Activated CD8-positive, alpha-beta T cell treated with anti-CD3 and anti-CD28 coated beads for 36 hours (primary cell): ENCODE measurements around the gene UBQLN1. TPM values are rescaled to one million over a fixed set of nuclear protein-coding genes. Genes with fewer than 3 reads are reported as not detected.
A peak's percentile ranks its signal among the peaks of the same experiment; 100 is the strongest.

ENCODE experiments used
- ATAC-seq: fragments of 200-7000 bp; cut with Tn5 transposase; one replicate; pipeline ENCODE4 v1.10.0; 2021; ENCODE audit warnings: mild to moderate bottlenecking, moderate library complexity
- CTCF ChIA-PET: fragments of 350-600 bp; sonication (Branson Sonifier 250); formaldehyde crosslinking; loops from one replicate; lab custom pipeline; 2021; ENCODE audit warnings: antibody characterized with exemption; lab: Charles Lee
- POLR2A ChIA-PET: fragments of 350-600 bp; sonication (Branson Sonifier 250); formaldehyde crosslinking; loops from one replicate; lab custom pipeline; 2021; ENCODE audit warnings: antibody characterized with exemption; lab: Charles Lee
- DNase-seq: peaks from one replicate; pipeline ENCODE4 v3.0.0-alpha.2; 2020
- H3K27ac Mint-ChIP-seq: one replicate; pipeline ENCODE4 v1.8.0; 2021; ENCODE audit warnings: mild to moderate bottlenecking, mixed read lengths
- H3K27me3 Mint-ChIP-seq: one replicate; pipeline ENCODE4 v1.8.0; 2021; ENCODE audit warnings: mixed read lengths
- H3K36me3 Mint-ChIP-seq: one replicate; pipeline ENCODE4 v1.8.0; 2021; ENCODE audit warnings: low read depth, mixed read lengths
- H3K4me1 Mint-ChIP-seq: one replicate; pipeline ENCODE4 v1.8.0; 2021; ENCODE audit warnings: low read depth, mixed read lengths
- H3K4me3 Mint-ChIP-seq: one replicate; pipeline ENCODE4 v1.8.0; 2021; ENCODE audit warnings: mild to moderate bottlenecking, moderate library complexity, mixed read lengths
- H3K9me3 Mint-ChIP-seq: one replicate; pipeline ENCODE4 v1.8.0; 2021; ENCODE audit warnings: mixed read lengths
- CTCF ChIP-seq: fragments of 200-600 bp; IDR thresholded peaks from one replicate; pipeline ENCODE4 v1.8.0; 2022; ENCODE audit warnings: antibody characterized with exemption, mild to moderate bottlenecking
- intact Hi-C: fragments of 100-400 bp; cut with micrococcal nuclease; formaldehyde crosslinking; loops from one replicate; pipeline ENCODE4 v1.10.0; 2022
- total RNA-seq, 2 experiments: library from RNA; stranded (reverse); gene quantifications; one replicate each; pipeline ENCODE4 v1.2.3, GENCODE V29; 2021

The UBQLN1 gene
- total RNA-seq, 2 experiments from 2014 or later = 80.1 to 92.9 TPM

GRCh38 chr9:83669067-83669466 lies 38.7 kb downstream of the UBQLN1 start:
- CTCF ChIA-PET = no interaction called here
- no peak for ATAC-seq

GRCh38 chr9:83665580-83666200 lies 42.1 kb downstream of the UBQLN1 start:
- Mint-ChIP-seq H3K27ac (peak overlapping the region; percentile 30), H3K9me3 (no peaks in the 10 kb centered on the region), H3K4me1 (peaks cover 19% of the 10 kb centered on the region), H3K4me3 (no peak overlapping the region), H3K36me3 (peaks cover 34% of the 10 kb centered on the region), H3K27me3 (no peaks in the 10 kb centered on the region)
- POLR2A ChIA-PET = interaction anchor here (1.9 kb wide), 1 partner anchor 13 kb away, joined by 4 read pairs; no protein-coding TSS in a partner anchor
- intact Hi-C loops = no loop called here
- no peak for ATAC-seq
- no peak for DNase-seq
- CTCF ChIA-PET = interaction anchor here (1.0 to 3.1 kb wide), 3 partner anchors 12 to 26 kb away, joined by 3 to 12 read pairs (median 3); no protein-coding TSS in a partner anchor
- TF ChIP-seq CTCF = no peak

More at GRCh38 chr9:83669067-83669466, 38.7 kb downstream of the UBQLN1 start:
- DNase-seq = no peak
- no peak for TF ChIP-seq CTCF
- no peaks in the 10 kb centered on the region for H3K27me3 Mint-ChIP-seq
- H3K36me3 Mint-ChIP-seq = peaks cover 43% of the 10 kb centered on the region
- H3K4me1 Mint-ChIP-seq = peaks cover 21% of the 10 kb centered on the region
- H3K4me3 Mint-ChIP-seq = no peak overlapping the region
- intact Hi-C loops = no loop called here
- no peaks in the 10 kb centered on the region for H3K9me3 Mint-ChIP-seq
- POLR2A ChIA-PET = no interaction called here
- no peak overlapping the region for H3K27ac Mint-ChIP-seq

GRCh38 chr9:83662933-83663332 lies 44.8 kb downstream of the UBQLN1 start:
- ATAC-seq (no peak), DNase-seq (no peak)
- Mint-ChIP-seq H3K4me1 (peaks cover 17% of the 10 kb centered on the region), H3K27ac (no peak overlapping the region), H3K9me3 (no peaks in the 10 kb centered on the region), H3K36me3 (peaks cover 36% of the 10 kb centered on the region), H3K27me3 (no peaks in the 10 kb centered on the region), H3K4me3 (no peak overlapping the region)
- POLR2A ChIA-PET = interaction anchor here (1.4 kb wide), 1 partner anchor 13 kb away, joined by 4 read pairs; no protein-coding TSS in a partner anchor
- intact Hi-C loops = no loop called here
- CTCF ChIA-PET = interaction anchor here (1.2 kb wide), 1 partner anchor 14 kb away, joined by 3 read pairs; no protein-coding TSS in a partner anchor
- no peak for TF ChIP-seq CTCF

- no peak overlapping the region for H3K4me3 Mint-ChIP-seq
- ChIA-PET CTCF (no interaction called here), POLR2A (interaction anchor here (1.4 kb wide), 1 partner anchor 32 kb away, joined by 3 read pairs; no protein-coding TSS in a partner anchor)
- H3K9me3 Mint-ChIP-seq = no peaks in the 10 kb centered on the region
- peaks cover 40% of the 10 kb centered on the region for H3K36me3 Mint-ChIP-seq
- peaks cover 3% of the 10 kb centered on the region for H3K4me1 Mint-ChIP-seq
- no peak overlapping the region for H3K27ac Mint-ChIP-seq
- ATAC-seq (no peak), DNase-seq (no peak)
- H3K27me3 Mint-ChIP-seq = no peaks in the 10 kb centered on the region
- intact Hi-C loops = no loop called here
- no peak for TF ChIP-seq CTCF
These were observed 50.8 kb downstream of the UBQLN1 start for GRCh38 chr9:83656952-83657351.

GRCh38 chr9:83656032-83656680 lies 51.6 kb downstream of the UBQLN1 start:
- Mint-ChIP-seq H3K27ac (no peak overlapping the region), H3K4me3 (no peak overlapping the region), H3K9me3 (no peaks in the 10 kb centered on the region), H3K27me3 (no peaks in the 10 kb centered on the region), H3K36me3 (peaks cover 41% of the 10 kb centered on the region), H3K4me1 (peaks cover 3% of the 10 kb centered on the region)
- no peak for ATAC-seq
- intact Hi-C loops = no loop called here
- ChIA-PET CTCF (no interaction called here), POLR2A (interaction anchor here (0.5 to 1.4 kb wide), 2 partner anchors 33 to 252 kb away, joined by 3 read pairs; no protein-coding TSS in a partner anchor)
- no peak for TF ChIP-seq CTCF
- no peak for DNase-seq
